SK-N-SH treated with all-trans-retinoic acid at 6 μM for 48 hours (cell line): ENCODE results near the gene PACRGL.
"Not testable (repeated sequence)": the region's sequence is repeated elsewhere in the genome, so short reads cannot be mapped to it uniquely, and the experiment has no call there.

Experiments used
- ATAC-seq: fragments of 200-7000 bp; cut with Tn5 transposase; 3 replicates; pipeline ENCODE4 v1.9.1; 2020; ENCODE audit warnings: mild to moderate bottlenecking, moderate library complexity
- ARNTL ChIP-seq: fragments of 450-650 bp; formaldehyde crosslinking; IDR thresholded peaks from 2 replicates; pipeline ENCODE4 v1.5.0; 2020; ENCODE audit warnings: low read depth, mild to moderate bottlenecking, moderate library complexity, borderline replicate concordance
- BACH2 ChIP-seq: fragments of 250-450 bp; sonication (Bioruptor Pico); IDR thresholded peaks from 2 replicates; pipeline ENCODE4 v1.9.0; 2021; ENCODE audit warnings: mild to moderate bottlenecking, borderline replicate concordance
- ESRRG ChIP-seq: fragments of 250-450 bp; sonication (Bioruptor Pico); IDR thresholded peaks from 2 replicates; pipeline ENCODE4 v1.6.1; 2021; ENCODE audit warnings: mild to moderate bottlenecking
- GLIS3 ChIP-seq: fragments of 250-450 bp; sonication (Bioruptor Pico); IDR thresholded peaks from 2 replicates; pipeline ENCODE4 v1.5.0; 2020; ENCODE audit warnings: mild to moderate bottlenecking, moderate library complexity
- ISL1 ChIP-seq: fragments of 250-450 bp; sonication (Bioruptor Pico); IDR thresholded peaks from 2 replicates; pipeline ENCODE4 v2.1.2; 2022; ENCODE audit warnings: mild to moderate bottlenecking, moderate library complexity
- OSR1 ChIP-seq: fragments of 250-450 bp; sonication (Bioruptor Pico); IDR thresholded peaks from 2 replicates; pipeline ENCODE4 v1.8.0; 2022; ENCODE audit warnings: moderate library complexity, mild to moderate bottlenecking, inconsistent platforms
- PATZ1 ChIP-seq: fragments of 250-450 bp; sonication (Bioruptor Pico); IDR thresholded peaks from 2 replicates; pipeline ENCODE4 v1.8.0; 2020; ENCODE audit warnings: mild to moderate bottlenecking, moderate library complexity, borderline replicate concordance
- POU6F1 ChIP-seq: fragments of 250-450 bp; sonication (Bioruptor Pico); IDR thresholded peaks from 2 replicates; pipeline ENCODE4 v1.8.0; 2021; ENCODE audit warnings: low read depth, mild to moderate bottlenecking, moderate library complexity, borderline replicate concordance
- RARB ChIP-seq: fragments of 250-450 bp; sonication (Bioruptor Pico); IDR thresholded peaks from 2 replicates; pipeline ENCODE4 v1.8.0; 2021; ENCODE audit warnings: mild to moderate bottlenecking, moderate library complexity
- SNAI2 ChIP-seq: fragments of 250-450 bp; sonication (Bioruptor Pico); IDR thresholded peaks from 2 replicates; pipeline ENCODE4 v1.5.0; 2020; ENCODE audit warnings: mild to moderate bottlenecking, moderate library complexity
- TSHZ2 ChIP-seq: fragments of 250-450 bp; sonication (Bioruptor Pico); IDR thresholded peaks from 2 replicates; pipeline ENCODE4 v1.5.0; 2020; ENCODE audit warnings: mild to moderate bottlenecking, moderate library complexity
- ZC3H10 ChIP-seq: fragments of 250-450 bp; sonication (Bioruptor Pico); IDR thresholded peaks from 2 replicates; pipeline ENCODE4 v1.5.1; 2021; ENCODE audit warnings: mild to moderate bottlenecking, moderate library complexity
- ZNF565 ChIP-seq: fragments of 450-650 bp; formaldehyde crosslinking; conservative IDR thresholded peaks from 2 replicates; pipeline ENCODE4 v1.5.0; 2020; ENCODE audit warnings: low read depth, mild to moderate bottlenecking, moderate library complexity
- ZNF8 ChIP-seq: fragments of 450-650 bp; formaldehyde crosslinking; IDR thresholded peaks from 2 replicates; pipeline ENCODE4 v1.5.0; 2020; ENCODE audit warnings: mild to moderate bottlenecking, moderate library complexity
- TF ChIP-seq, protein P1 (sequence below): fragments of 250-450 bp; sonication (Bioruptor Pico); IDR thresholded peaks from 2 replicates; pipeline ENCODE4 v1.5.1; 2020; ENCODE audit warnings: low read depth, mild to moderate bottlenecking, moderate library complexity
- TF ChIP-seq, protein P2 (sequence below): fragments of 250-450 bp; sonication (Bioruptor Pico); IDR thresholded peaks from 2 replicates; pipeline ENCODE4 v1.5.1; 2021; ENCODE audit warnings: mild to moderate bottlenecking, moderate library complexity

PACRGL gene

GRCh38 chr4:20764366-20764992 is 64.2 kb downstream of the PACRGL start (continued):
- TF ChIP-seq PATZ1 (CRISPR knock-in tag) (no peak), OSR1 (CRISPR knock-in tag) (no peak)

- ATAC-seq: peak; percentile 96
- no peak for TF ChIP-seq ESRRG (CRISPR knock-in tag)
- TF ChIP-seq BACH2 (CRISPR knock-in tag): no peak
- TF ChIP-seq RARB (CRISPR knock-in tag): no peak
- TF ChIP-seq, all 23 proteins: peak for 0
Measured at GRCh38 chr4:20773144-20773997, 73.1 kb downstream of the PACRGL start.

DNA sequence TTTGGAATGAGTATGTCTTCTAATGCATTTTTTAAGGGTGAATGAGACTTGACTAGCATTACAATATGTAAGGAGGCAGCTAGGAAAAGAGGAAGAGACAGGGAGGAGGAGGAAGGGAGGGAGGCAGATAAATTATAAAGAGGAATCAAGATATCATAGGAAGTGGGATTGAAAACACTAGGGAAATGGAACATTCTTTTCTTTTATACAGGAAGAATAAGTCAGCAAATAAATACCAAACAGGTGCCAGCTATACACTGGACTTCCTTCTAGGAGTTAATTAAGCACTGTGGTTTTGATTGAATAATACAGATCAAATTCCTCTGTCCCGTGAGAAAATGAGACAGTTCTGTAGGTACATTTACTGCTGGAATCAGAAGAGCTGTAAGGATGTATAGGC is 78.6 kb downstream of the PACRGL start:
- no peak for ATAC-seq
- TF ChIP-seq ISL1 (no peak), SNAI2 (CRISPR knock-in tag) (no peak), ARNTL (no peak), ZNF565 (CRISPR knock-in tag) (no peak), OSR1 (CRISPR knock-in tag) (no peak), ZNF8 (no peak), RARB (CRISPR knock-in tag) (no peak), ZC3H10 (CRISPR knock-in tag) (no peak), BACH2 (CRISPR knock-in tag) (no peak), ESRRG (CRISPR knock-in tag) (no peak)
- TF ChIP-seq, protein P1, sequence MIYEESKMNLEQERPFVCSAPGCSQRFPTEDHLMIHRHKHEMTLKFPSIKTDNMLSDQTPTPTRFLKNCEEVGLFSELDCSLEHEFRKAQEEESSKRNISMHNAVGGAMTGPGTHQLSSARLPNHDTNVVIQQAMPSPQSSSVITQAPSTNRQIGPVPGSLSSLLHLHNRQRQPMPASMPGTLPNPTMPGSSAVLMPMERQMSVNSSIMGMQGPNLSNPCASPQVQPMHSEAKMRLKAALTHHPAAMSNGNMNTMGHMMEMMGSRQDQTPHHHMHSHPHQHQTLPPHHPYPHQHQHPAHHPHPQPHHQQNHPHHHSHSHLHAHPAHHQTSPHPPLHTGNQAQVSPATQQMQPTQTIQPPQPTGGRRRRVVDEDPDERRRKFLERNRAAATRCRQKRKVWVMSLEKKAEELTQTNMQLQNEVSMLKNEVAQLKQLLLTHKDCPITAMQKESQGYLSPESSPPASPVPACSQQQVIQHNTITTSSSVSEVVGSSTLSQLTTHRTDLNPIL (CRISPR knock-in tag): no peak
- TF ChIP-seq, protein P2, sequence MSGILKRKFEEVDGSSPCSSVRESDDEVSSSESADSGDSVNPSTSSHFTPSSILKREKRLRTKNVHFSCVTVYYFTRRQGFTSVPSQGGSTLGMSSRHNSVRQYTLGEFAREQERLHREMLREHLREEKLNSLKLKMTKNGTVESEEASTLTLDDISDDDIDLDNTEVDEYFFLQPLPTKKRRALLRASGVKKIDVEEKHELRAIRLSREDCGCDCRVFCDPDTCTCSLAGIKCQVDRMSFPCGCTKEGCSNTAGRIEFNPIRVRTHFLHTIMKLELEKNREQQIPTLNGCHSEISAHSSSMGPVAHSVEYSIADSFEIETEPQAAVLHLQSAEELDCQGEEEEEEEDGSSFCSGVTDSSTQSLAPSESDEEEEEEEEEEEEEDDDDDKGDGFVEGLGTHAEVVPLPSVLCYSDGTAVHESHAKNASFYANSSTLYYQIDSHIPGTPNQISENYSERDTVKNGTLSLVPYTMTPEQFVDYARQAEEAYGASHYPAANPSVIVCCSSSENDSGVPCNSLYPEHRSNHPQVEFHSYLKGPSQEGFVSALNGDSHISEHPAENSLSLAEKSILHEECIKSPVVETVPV (CRISPR knock-in tag): no peak

GRCh38 chr4:20783134-20783533 is 82.9 kb downstream of the PACRGL start:
- not testable (repeated sequence) for ATAC-seq

- no peak for ATAC-seq
- TF ChIP-seq ARNTL (no peak), TSHZ2 (CRISPR knock-in tag) (no peak), OSR1 (CRISPR knock-in tag) (no peak), BACH2 (CRISPR knock-in tag) (no peak), SNAI2 (CRISPR knock-in tag) (no peak), RARB (CRISPR knock-in tag) (no peak), ZNF565 (CRISPR knock-in tag) (no peak), ISL1 (no peak), ZNF8 (no peak), GLIS3 (CRISPR knock-in tag) (no peak), POU6F1 (CRISPR knock-in tag) (no peak)
- TF ChIP-seq, protein P2 (CRISPR knock-in tag): no peak
- TF ChIP-seq, protein P1 (CRISPR knock-in tag): no peak
Measured at GRCh38 chr4:20787940-20788665, 87.8 kb downstream of the PACRGL start.
